Testis (tissue), 3 donors: ENCODE data around the gene TAB2. TPM values are rescaled to one million over a fixed set of nuclear protein-coding genes. Genes with fewer than 3 reads are reported as not detected.

ENCODE experiments used
- DNase-seq: peaks from one replicate; pipeline ENCODE4 v3.0.0-alpha.2; 2019
- H3K27ac ChIP-seq, 2 donors: fragments of 200-600 bp; sonication (generic); one replicate each; pipeline ENCODE4 v1.5.1; 2019
- H3K27me3 ChIP-seq: fragments of 200-600 bp; sonication (generic); one replicate; pipeline ENCODE4 v1.5.1; 2019
- H3K36me3 ChIP-seq: fragments of 200-600 bp; sonication (generic); one replicate; pipeline ENCODE4 v1.5.1; 2017; ENCODE audit warnings: low read depth; ENCODE audit errors: missing control alignments
- H3K4me1 ChIP-seq: fragments of 200-600 bp; sonication (generic); one replicate; pipeline ENCODE4 v1.5.1; 2019
- H3K4me3 ChIP-seq, 2 donors: fragments of 200-600 bp; sonication (generic); one replicate each; pipeline ENCODE4 v1.5.1; 2017 to 2019
- H3K9me3 ChIP-seq: fragments of 200-600 bp; sonication (generic); one replicate; pipeline ENCODE4 v1.5.1; 2017
- CTCF ChIP-seq, 3 experiments: fragments of 450-650 bp in 2 of 3; fragments of 200-600 bp in 1 of 3; sonication (generic) in 1 of 3; IDR thresholded peaks; one replicate each; pipeline ENCODE4 v1.5.1; 2016 to 2019; ENCODE audit warnings: antibody characterized with exemption in 3 of 3, mild to moderate bottlenecking in 2 of 3, moderate library complexity in 1 of 3
- POLR2A ChIP-seq: fragments of 450-650 bp; IDR thresholded peaks from one replicate; pipeline ENCODE4 v1.6.1; 2017; ENCODE audit warnings: antibody characterized with exemption, mild to moderate bottlenecking, moderate library complexity
- WGBS, 2 donors: methylation state at CpG; one replicate each; pipeline ENCODE4 v1.1.5; 2018; 5-methylcytosine and 5-hydroxymethylcytosine counted together
- intact Hi-C: fragments of 100-400 bp; cut with DNase I; formaldehyde crosslinking; loops from one replicate; pipeline ENCODE4 v1.15.1; 2023; ENCODE audit warnings: low total_unique reads
- polyA plus RNA-seq: library from polyadenylated mRNA; stranded (reverse); fragments of 350-450 nt; fragmentation: Illumina TruSeq; extraction: RNeasy Lipid Tissue Mini Kit (QIAGEN cat#74804); gene quantifications from one replicate; pipeline ENCODE4 v1.2.3, GENCODE V29; 2014; ENCODE audit warnings: low read depth, low replicate concordance; ENCODE audit not compliant: insufficient read depth
- total RNA-seq, 2 donors: library from RNA; depleted of rRNA; stranded (reverse); fragments of >200 nt; gene quantifications; one replicate each; pipeline ENCODE4 v1.2.3, GENCODE V29; 2016

TAB2 gene
- total and polyA plus RNA-seq, 3 donors from 2014 or later: 45.1 to 84.7 (median 61.0) TPM

DNA sequence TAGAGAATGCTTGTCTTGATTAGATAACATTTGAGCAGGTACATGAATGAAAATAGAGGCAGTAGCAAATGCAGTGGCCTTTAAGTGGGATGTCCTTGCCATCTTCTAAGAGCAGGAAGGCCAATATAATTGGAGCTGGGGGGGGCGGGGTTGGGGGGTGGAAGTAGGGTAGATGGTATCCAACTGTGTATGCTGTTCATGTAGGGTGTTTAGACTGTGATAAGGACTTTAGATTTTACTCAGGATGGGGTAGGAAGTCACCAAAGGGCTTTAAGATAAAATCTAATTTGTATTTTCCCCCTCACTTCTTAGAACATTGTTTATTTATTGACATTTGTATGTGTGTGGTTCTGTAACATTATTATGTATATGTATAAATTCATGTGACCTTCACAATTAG, 12.0 kb downstream of the TAB2 start:
- TF ChIP-seq CTCF (IDR thresholded peaks at IDR 0.05): no peak
- no peak for TF ChIP-seq POLR2A
- Histone ChIP-seq H3K4me1 (peaks cover 22% of the 10 kb centered on the region), H3K4me3 (no peak overlapping the region), H3K27me3 (no peaks in the 10 kb centered on the region), H3K27ac (no peak overlapping the region), H3K9me3 (no peaks in the 10 kb centered on the region), H3K36me3 (no peaks in the 10 kb centered on the region)
- intact Hi-C loops: loop anchor here (5.0 kb wide), 1 partner anchor 98 kb away; no protein-coding TSS in a partner anchor
- WGBS, 2 donors: 50% methylated on average over 1 of the region's 1 CpG
- DNase-seq: no peak

GRCh38 chr6:149330133-149330532, 12.6 kb downstream of the TAB2 start:
- Histone ChIP-seq H3K4me3 (no peak overlapping the region), H3K4me1 (peaks cover 21% of the 10 kb centered on the region), H3K36me3 (no peaks in the 10 kb centered on the region), H3K9me3 (no peaks in the 10 kb centered on the region), H3K27me3 (no peaks in the 10 kb centered on the region), H3K27ac (no peak overlapping the region)
- 75 to 86% methylated on average over 2 of the region's 2 CpGs for WGBS, 2 donors
- intact Hi-C loops: no loop called here
- TF ChIP-seq CTCF (IDR thresholded peaks at IDR 0.05): no peak
- TF ChIP-seq POLR2A: no peak
- no peak for DNase-seq

DNA sequence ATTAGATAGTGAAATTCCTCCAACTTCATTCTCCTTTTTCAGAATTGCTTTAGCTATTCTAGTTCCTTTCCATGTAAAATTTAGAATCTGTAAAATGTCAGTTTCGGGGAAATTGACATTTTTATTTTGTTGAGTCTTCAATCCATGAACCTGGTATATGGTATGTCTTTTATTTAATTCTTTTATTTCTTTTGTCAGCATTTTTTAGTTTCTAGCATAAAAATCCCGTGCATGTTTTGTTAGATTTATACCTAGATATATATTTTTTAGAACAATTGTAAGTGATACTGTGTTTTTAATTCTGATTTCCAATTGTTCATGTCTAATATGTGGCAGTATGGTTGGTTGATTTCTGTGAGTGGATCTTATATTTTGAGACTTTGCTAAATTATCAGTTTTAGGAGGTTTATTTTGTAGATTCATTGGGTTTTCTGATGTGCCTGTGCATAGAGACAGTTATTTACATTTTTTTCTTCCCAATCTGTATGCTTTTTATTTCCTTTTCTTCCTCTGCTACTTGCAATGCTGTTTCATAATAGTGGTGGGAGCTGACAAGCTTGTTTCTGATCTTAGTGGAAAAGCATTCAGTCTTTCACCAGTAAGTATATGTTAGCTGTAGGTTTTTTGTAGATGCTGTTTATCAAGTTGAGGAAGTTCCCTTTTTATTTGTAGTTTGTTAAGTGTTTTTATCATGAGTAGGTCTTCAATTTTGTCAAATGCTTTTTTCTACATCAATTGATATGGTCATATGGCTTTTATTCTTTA, 13.7 kb downstream of the TAB2 start:
- peaks cover 23% of the 10 kb centered on the region for H3K4me1 ChIP-seq
- H3K27me3 ChIP-seq: no peaks in the 10 kb centered on the region

GRCh38 chr6:149331871-149332270, 14.4 kb downstream of the TAB2 start:
- intact Hi-C loops: no loop called here

More for the DNA sequence above, 13.7 kb downstream of the TAB2 start:
- Histone ChIP-seq H3K27ac (no peak overlapping the region), H3K4me3 (no peak overlapping the region), H3K9me3 (no peaks in the 10 kb centered on the region), H3K36me3 (no peaks in the 10 kb centered on the region)
- 40 to 86% methylated on average over 2 of the region's 2 CpGs for WGBS, 2 donors
- no peak for DNase-seq
- TF ChIP-seq POLR2A (no peak), CTCF (IDR thresholded peaks at IDR 0.05) (no peak)
- intact Hi-C loops: no loop called here

More at GRCh38 chr6:149331871-149332270, 14.4 kb downstream of the TAB2 start:
- Histone ChIP-seq H3K36me3 (no peaks in the 10 kb centered on the region), H3K4me3 (no peak overlapping the region), H3K9me3 (no peaks in the 10 kb centered on the region), H3K4me1 (peaks cover 24% of the 10 kb centered on the region), H3K27ac (no peak overlapping the region), H3K27me3 (no peaks in the 10 kb centered on the region)
- 74 to 82% methylated on average over 2 of the region's 2 CpGs for WGBS, 2 donors
- TF ChIP-seq POLR2A (no peak), CTCF (IDR thresholded peaks at IDR 0.05) (no peak)
- DNase-seq: no peak
